WTC11 (cell line): Measurements from ENCODE around the gene FBXL7. TPM values are rescaled to one million over a fixed set of nuclear protein-coding genes. Genes with fewer than 3 reads are reported as not detected.

Experiments
- ATAC-seq: fragments of 200-7000 bp; cut with Tn5 transposase; 2 replicates; pipeline ENCODE4 v1.10.0; 2021; ENCODE audit warnings: mild to moderate bottlenecking, moderate library complexity
- CTCF ChIA-PET: fragments of 300-600 bp; sonication (Branson Sonifier 250); formaldehyde crosslinking; loops from one replicate; lab custom pipeline; 2021; ENCODE audit warnings: antibody characterized with exemption; lab: Charles Lee
- POLR2A ChIA-PET: fragments of 350-600 bp; sonication (Branson Sonifier 250); formaldehyde crosslinking; loops from one replicate; lab custom pipeline; 2021; ENCODE audit warnings: antibody characterized with exemption; lab: Charles Lee
- DNase-seq: peaks from one replicate; pipeline ENCODE4 v3.0.0; 2021; ENCODE audit warnings: low spot score
- H3K27ac Mint-ChIP-seq: 2 replicates; pipeline ENCODE4 v1.8.0; 2021; ENCODE audit warnings: mixed read lengths
- H3K27me3 Mint-ChIP-seq: 2 replicates; pipeline ENCODE4 v1.8.0; 2021; ENCODE audit warnings: low read depth, mild to moderate bottlenecking, moderate library complexity, mixed read lengths
- H3K36me3 Mint-ChIP-seq: 2 replicates; pipeline ENCODE4 v1.8.0; 2021; ENCODE audit warnings: mixed read lengths
- H3K4me1 Mint-ChIP-seq: 2 replicates; pipeline ENCODE4 v1.8.0; 2022; ENCODE audit warnings: mixed read lengths
- H3K4me3 Mint-ChIP-seq: 2 replicates; pipeline ENCODE4 v1.8.0; 2021; ENCODE audit warnings: mild to moderate bottlenecking, moderate library complexity, mixed read lengths
- H3K9me3 Mint-ChIP-seq: 2 replicates; pipeline ENCODE4 v1.8.0; 2021; ENCODE audit warnings: mixed read lengths
- ARID4B ChIP-seq: sonication (generic); formaldehyde crosslinking; IDR thresholded peaks from 2 replicates; pipeline ENCODE4 v1.8.0; 2023; ENCODE audit warnings: missing genetic modification reagents, mild to moderate bottlenecking, borderline replicate concordance
- ATF1 ChIP-seq: sonication (generic); formaldehyde crosslinking; IDR thresholded peaks from 2 replicates; pipeline ENCODE4 v1.8.1; 2023; ENCODE audit warnings: mild to moderate bottlenecking, moderate library complexity, missing genetic modification reagents
- ATF3 ChIP-seq: sonication (generic); formaldehyde crosslinking; conservative IDR thresholded peaks from 2 replicates; pipeline ENCODE4 v1.8.1; 2022; ENCODE audit warnings: mild to moderate bottlenecking, missing genetic modification reagents
- ATF6 ChIP-seq: sonication (generic); formaldehyde crosslinking; IDR thresholded peaks from 2 replicates; pipeline ENCODE4 v1.8.1; 2023; ENCODE audit warnings: mild to moderate bottlenecking, missing genetic modification reagents
- CTCF ChIP-seq: fragments of 200-600 bp; IDR thresholded peaks from 2 replicates; pipeline ENCODE4 v1.8.0; 2022; ENCODE audit warnings: antibody characterized with exemption
- E2F5 ChIP-seq: sonication (generic); formaldehyde crosslinking; IDR thresholded peaks from 2 replicates; pipeline ENCODE4 v1.8.1; 2022; ENCODE audit warnings: mild to moderate bottlenecking, moderate library complexity, missing genetic modification reagents
- EMX1 ChIP-seq: fragments of 250-450 bp; sonication (Bioruptor Pico); IDR thresholded peaks from 2 replicates; pipeline ENCODE4 v1.8.0; 2021; ENCODE audit warnings: mild to moderate bottlenecking
- FOXP1 ChIP-seq: sonication (generic); formaldehyde crosslinking; IDR thresholded peaks from 2 replicates; pipeline ENCODE4 v1.8.0; 2022; ENCODE audit warnings: missing genetic modification reagents, mild to moderate bottlenecking, moderate library complexity, borderline replicate concordance
- GTF2I ChIP-seq: fragments of 250-450 bp; sonication (Bioruptor Pico); conservative IDR thresholded peaks from 2 replicates; pipeline ENCODE4 v1.4.0; 2021; ENCODE audit warnings: mild to moderate bottlenecking
- JAZF1 ChIP-seq: fragments of 250-450 bp; sonication (Bioruptor Pico); IDR thresholded peaks from 2 replicates; pipeline ENCODE4 v1.9.0; 2021; ENCODE audit warnings: moderate library complexity, mild to moderate bottlenecking, inconsistent platforms
- JUN ChIP-seq: sonication (generic); formaldehyde crosslinking; IDR thresholded peaks from 2 replicates; pipeline ENCODE4 v1.8.0; 2023; ENCODE audit warnings: mild to moderate bottlenecking, missing genetic modification reagents
- MAX ChIP-seq: sonication (generic); formaldehyde crosslinking; IDR thresholded peaks from 2 replicates; pipeline ENCODE4 v1.8.0; 2022; ENCODE audit warnings: mild to moderate bottlenecking, missing genetic modification reagents
- MYBL2 ChIP-seq: sonication (generic); formaldehyde crosslinking; IDR thresholded peaks from 2 replicates; pipeline ENCODE4 v1.8.1; 2023; ENCODE audit warnings: mild to moderate bottlenecking, moderate library complexity, missing genetic modification reagents
- NFE2L1 ChIP-seq: sonication (generic); formaldehyde crosslinking; IDR thresholded peaks from 2 replicates; pipeline ENCODE4 v1.8.1; 2023; ENCODE audit warnings: missing genetic modification reagents
- PRRX2 ChIP-seq: fragments of 250-450 bp; sonication (Bioruptor Pico); IDR thresholded peaks from 2 replicates; pipeline ENCODE4 v1.8.0; 2021; ENCODE audit warnings: mild to moderate bottlenecking
- SP1 ChIP-seq: sonication (generic); formaldehyde crosslinking; conservative IDR thresholded peaks from 2 replicates; pipeline ENCODE4 v1.8.1; 2022; ENCODE audit warnings: missing genetic modification reagents
- TEAD4 ChIP-seq: sonication (generic); formaldehyde crosslinking; IDR thresholded peaks from 2 replicates; pipeline ENCODE4 v1.8.0; 2022; ENCODE audit warnings: mild to moderate bottlenecking, missing genetic modification reagents
- ZNF121 ChIP-seq: sonication (generic); formaldehyde crosslinking; IDR thresholded peaks from 2 replicates; pipeline ENCODE4 v1.8.0; 2023; ENCODE audit warnings: missing genetic modification reagents
- ZNF423 ChIP-seq: fragments of 250-450 bp; sonication (Bioruptor Pico); IDR thresholded peaks from 2 replicates; pipeline ENCODE4 v2.1.2; 2022; ENCODE audit warnings: mild to moderate bottlenecking, moderate library complexity
- ZNF512 ChIP-seq: sonication (generic); formaldehyde crosslinking; IDR thresholded peaks from 2 replicates; pipeline ENCODE4 v1.8.1; 2022; ENCODE audit warnings: missing genetic modification reagents, borderline replicate concordance
- total RNA-seq: library from RNA; stranded (reverse); gene quantifications from 3 replicates; pipeline ENCODE4 v1.2.3, GENCODE V29; 2021

Gene FBXL7
- total RNA-seq, 1 experiment from 2014 or later: 13.8 TPM

- TF ChIP-seq ATF3 (CRISPR knock-in tag) (no peak), NFE2L1 (no peak)
Measured at GRCh38 chr5:15525703-15526275, 25.8 kb downstream of the FBXL7 start (continued).

- H3K27ac Mint-ChIP-seq: no peak overlapping the region
- TF ChIP-seq SP1 (CRISPR knock-in tag): no peak
- TF ChIP-seq ATF1 (CRISPR knock-in tag): no peak
- TF ChIP-seq FOXP1 (CRISPR knock-in tag): no peak
- no peak for TF ChIP-seq ZNF121 (CRISPR knock-in tag)
- no peak for TF ChIP-seq JAZF1 (CRISPR knock-in tag)
- TF ChIP-seq TEAD4 (CRISPR knock-in tag): no peak
- TF ChIP-seq MAX: no peak
- no peak for TF ChIP-seq ZNF512 (CRISPR knock-in tag)
- TF ChIP-seq JUN: no peak
- TF ChIP-seq GTF2I (CRISPR knock-in tag): no peak
- TF ChIP-seq ZNF423: no peak
- no peak for TF ChIP-seq MYBL2 (CRISPR knock-in tag)
- TF ChIP-seq PRRX2: no peak
- no peak for TF ChIP-seq EMX1
- no peak for TF ChIP-seq ATF6 (CRISPR knock-in tag)
- no peak for TF ChIP-seq E2F5 (CRISPR knock-in tag)
- no peak for TF ChIP-seq ARID4B (CRISPR knock-in tag)
- no peak for TF ChIP-seq CTCF
- TF ChIP-seq, all 79 proteins: peak for 0
- POLR2A ChIA-PET: no interaction called here
Measured at GRCh38 chr5:15526413-15526812, 26.4 kb downstream of the FBXL7 start.

More at GRCh38 chr5:15526413-15526812, 26.4 kb downstream of the FBXL7 start:
- DNase-seq (no peak), ATAC-seq (no peak)
- Mint-ChIP-seq H3K36me3 (no peaks in the 10 kb centered on the region), H3K4me3 (no peak overlapping the region), H3K9me3 (no peaks in the 10 kb centered on the region; the same call in 1 of the 2 replicates), H3K27me3 (no peaks in the 10 kb centered on the region), H3K4me1 (peaks cover 28% of the 10 kb centered on the region)
- CTCF ChIA-PET: interaction anchor here (1.0 to 1.3 kb wide), 2 partner anchors 13 to 292 kb away, joined by 3 read pairs; no protein-coding TSS in a partner anchor
